G401 (cell line): ENCODE results near the gene ICE1. TPM values are rescaled to one million over a fixed set of nuclear protein-coding genes. Genes with fewer than 3 reads are reported as not detected.
"Not testable (repeated sequence)": the region's sequence is repeated elsewhere in the genome, so short reads cannot be mapped to it uniquely, and the experiment has no call there.

ENCODE experiments used
- DNase-seq: peaks from one replicate; pipeline ENCODE4 v3.0.0-alpha.2; 2015; ENCODE audit warnings: low spot score
- in situ Hi-C: cut with HindIII; loops from 2 replicates; pipeline ENCODE4 v1.10.0; 2016; ENCODE audit warnings: low sequenced_read_pairs, mixed read lengths
- total RNA-seq: library from RNA; depleted of rRNA; stranded (reverse); fragments of >200 nt; shearing (Covaris generic); gene quantifications from 2 replicates; pipeline ENCODE4 v1.2.3, GENCODE V29; 2014

Gene ICE1
- total RNA-seq, 1 experiment from 2014 or later, result 24.3 TPM

DNA sequence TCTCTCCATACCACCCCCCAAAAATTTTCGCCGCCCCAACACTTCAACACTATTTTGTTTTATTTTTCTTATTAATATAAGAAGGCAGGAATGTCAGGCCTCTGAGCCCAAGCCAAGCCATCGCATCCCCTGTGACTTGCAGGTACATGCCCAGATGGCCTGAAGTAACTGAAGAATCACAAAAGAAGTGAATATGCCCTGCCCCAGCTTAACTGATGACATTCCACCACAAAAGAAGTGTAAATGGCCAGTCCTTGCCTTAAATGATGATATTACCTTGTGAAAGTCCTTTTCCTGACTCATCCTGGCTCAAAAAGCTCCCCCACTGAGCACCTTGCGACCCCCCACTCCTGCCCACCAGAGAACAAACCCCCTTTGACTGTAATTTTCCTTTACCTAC is 98.1 kb downstream of the ICE1 start:
- DNase-seq, in situ Hi-C loops: not testable (repeated sequence)

DNA sequence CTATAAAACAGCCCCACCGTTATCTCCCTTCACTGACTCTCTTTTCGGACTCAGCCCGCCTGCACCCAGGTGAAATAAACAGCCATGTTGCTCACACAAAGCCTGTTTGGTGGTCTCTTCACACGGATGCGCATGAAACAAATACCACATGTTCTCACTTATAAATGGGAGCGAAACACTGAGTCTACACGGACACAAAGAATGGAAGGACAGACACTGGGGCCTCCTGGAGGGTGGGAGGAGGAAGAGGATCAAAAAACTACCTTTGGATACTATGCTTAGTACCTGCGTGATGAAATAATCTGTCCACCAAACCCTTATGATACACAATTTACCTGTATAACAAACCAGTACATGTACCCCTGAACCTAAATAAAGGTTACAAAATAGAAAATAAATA is 98.6 kb downstream of the ICE1 start:
- DNase-seq, result no peak
- in situ Hi-C loops, result no loop called here

DNA sequence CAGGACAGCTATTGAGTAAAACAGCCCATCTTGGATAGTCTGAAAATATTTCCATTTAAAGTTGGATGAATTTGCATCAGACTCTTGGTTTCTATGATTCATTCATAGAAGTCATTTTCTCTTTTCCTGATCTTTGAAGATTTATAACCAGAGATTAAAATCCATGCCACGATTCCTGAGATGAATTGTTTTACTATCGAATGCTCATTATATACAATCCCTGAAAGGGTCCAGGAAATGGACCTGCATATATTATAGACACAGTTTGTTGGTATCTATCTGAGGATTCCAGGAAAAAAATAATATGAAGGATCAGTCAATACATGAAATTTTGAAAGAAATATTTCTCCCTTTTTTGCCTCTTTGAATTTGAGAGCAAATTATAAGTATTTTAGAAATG is 99.0 kb downstream of the ICE1 start:
- no peak for DNase-seq

DNA sequence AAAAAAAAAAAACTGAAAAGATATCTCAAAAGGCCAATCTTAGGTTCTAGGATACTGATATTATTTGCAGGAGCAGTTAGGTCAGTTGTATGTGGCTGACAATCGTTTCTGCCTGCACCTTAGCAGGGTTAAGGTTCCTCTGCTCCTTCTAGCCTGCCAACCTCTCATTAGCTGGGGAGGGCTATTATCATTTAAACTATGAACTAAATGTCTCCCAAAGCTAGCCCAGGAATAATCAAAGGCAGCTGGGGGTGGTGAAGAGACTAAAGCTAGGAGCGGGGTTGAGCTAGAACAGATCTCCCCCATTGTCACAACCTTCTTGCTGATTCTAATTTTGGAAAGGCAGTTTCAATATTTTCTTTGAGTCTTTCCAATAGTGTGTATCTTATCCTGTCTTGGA is 99.9 kb downstream of the ICE1 start:
- in situ Hi-C loops, result no loop called here
- no peak for DNase-seq

More for the DNA sequence above, 99.0 kb downstream of the ICE1 start:
- in situ Hi-C loops, result no loop called here

DNA sequence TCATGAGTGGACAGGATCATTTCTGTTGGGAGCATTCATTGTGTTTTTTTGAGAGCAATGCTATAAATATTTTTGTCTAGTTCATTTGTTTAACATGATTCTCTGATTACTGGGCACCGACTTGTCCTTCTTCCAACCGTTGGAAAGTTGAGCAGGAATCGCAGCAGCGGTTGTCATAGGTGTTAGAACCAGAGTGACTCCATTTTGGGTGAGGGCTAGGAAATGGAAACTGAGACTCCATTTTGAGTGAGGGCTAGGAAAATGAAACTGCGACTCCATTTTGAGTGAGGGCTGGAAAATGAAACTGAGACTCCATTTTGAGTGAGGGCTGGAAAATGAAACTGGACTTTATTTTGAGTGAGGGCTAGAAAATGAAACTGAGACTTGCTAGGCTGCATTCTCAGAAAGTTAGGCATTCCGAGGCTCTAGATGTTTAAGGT is 100.6 kb downstream of the ICE1 start:
- in situ Hi-C loops, result no loop called here
- no peak for DNase-seq

DNA sequence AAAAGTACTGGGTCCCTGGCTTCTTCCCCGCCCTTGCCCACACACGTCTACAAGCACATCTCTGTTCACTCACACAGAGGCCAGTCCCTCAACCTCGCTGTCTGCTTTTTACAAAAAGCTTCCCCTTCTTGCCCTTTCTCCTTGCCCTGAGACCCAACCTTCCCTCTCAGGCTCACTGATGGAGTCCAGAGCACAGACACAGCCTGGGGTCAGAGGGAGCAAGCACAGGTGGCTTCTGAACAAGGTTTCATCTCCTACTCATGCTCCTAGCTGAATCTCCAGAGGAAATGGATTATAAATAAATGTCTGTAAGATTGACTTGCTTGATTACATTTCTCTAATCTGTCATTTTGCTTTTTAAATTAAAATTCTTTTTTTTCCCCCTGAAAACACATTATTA is 101.8 kb downstream of the ICE1 start:
- no peak for DNase-seq
- in situ Hi-C loops, result no loop called here

DNA sequence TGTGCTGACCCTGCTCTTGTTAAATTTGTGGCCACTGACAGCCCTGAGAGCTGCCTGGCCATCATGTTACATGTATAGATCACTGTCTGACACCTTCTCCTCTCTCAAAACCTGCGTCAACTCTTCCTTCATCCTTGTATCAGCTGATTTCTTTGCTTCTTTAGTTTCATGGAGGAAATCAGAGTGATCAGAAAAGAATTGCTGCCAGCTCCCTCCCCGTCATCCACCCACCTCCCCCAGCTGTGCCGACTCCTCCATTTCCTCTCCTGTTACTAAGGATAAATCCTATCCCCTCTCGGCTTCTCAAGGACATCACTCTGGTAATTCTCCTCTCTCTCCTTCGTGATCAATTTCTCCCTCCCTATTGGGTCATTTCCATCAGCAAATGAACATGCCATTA is 108.9 kb downstream of the ICE1 start:
- in situ Hi-C loops, result no loop called here
- DNase-seq, result no peak

DNA sequence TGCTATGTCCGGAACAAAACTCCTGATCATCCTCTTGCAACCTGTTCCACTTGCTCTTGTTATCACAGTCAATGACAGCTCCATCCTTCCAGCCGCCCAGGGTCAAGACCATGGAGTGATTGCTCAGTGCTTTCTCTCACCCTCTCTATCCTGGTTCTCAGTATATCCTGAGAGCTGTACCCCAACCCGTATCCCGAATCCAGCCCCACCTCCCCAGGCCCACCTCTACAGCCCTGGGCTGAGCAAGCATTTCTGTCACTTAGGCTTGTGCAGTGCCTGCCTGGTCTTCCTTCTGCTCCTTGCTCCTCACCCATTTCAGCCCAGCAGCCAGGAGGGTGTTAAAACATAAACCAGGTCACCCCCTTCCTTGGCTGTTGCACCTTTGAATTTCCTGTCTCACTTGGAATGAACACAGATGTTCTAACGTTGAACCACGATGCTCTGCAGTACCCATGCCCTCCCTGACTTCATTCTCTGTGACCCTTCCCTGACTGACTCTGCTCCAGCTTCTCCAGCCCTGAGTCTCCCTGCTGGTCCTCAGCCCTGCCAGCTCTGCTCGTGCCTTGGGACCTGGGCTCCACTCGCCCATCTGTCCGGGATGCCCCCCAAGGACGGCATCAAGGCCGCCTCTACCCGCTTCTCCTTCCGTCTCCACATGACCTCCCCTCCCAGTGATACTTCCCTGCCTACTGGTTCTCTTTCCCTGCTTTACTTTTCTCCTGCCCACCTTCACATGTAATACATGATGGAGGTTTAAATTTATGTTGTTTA is 110.0 kb downstream of the ICE1 start:
- in situ Hi-C loops, result no loop called here
- no peak for DNase-seq

DNA sequence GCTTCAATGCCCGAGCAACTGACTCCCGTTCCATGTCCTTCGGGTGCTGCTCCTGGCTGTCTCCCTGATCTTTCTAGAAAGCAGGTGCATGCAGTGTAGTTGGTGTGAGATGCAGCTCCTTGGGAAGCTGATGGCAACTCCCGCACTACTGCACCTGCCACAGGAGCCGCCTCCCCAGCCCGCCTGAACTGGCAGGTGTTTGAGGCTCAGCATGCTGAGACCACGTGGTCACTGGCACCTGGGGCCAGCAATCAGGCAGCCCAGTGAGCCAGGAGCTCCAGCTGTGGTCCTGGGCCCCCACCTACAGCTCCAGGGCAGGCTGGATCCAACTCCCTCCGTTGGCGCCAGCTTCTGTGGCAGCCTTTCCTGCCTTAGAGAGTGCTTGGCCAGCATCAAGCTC is 111.5 kb downstream of the ICE1 start:
- no peak for DNase-seq
- in situ Hi-C loops, result no loop called here

DNA sequence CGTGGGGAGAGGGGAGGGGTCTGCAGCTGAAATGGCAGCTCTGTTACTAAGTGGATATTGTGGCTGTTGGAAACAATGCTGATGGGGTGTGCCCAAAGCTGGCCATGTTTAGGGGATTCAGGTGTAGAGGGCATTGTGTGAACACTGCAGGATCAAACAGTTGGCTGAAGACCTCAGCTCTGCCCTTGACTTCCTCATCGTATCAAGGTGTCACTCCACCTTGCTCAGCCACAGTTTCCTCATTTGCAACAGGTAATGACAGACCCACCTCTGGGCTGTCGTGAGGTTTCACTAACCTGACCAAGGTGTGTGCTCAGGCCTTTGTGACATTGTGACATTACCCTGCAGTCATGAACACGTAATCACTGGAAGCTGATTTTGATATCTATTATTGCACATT is 111.9 kb downstream of the ICE1 start:
- DNase-seq, result no peak
- in situ Hi-C loops, result no loop called here

DNA sequence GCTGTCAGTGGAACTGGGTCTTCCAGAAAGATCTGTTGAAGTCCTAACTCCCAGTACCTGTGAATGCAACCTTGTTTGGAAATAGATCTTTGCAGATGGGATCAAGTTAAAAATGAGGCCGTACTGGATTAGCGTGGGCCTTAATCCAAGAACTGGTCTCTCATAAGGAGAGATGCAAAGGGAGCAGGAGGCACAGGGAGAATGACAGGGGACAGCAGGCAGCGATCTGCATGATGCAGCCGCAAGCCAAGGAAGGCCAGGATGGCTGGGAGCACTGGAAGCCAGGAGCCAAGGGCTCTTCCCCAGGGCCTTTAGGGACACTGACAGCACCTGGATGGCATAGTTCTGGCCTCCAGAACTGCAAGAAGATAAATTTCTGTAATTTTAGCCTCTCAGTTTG is 114.4 kb downstream of the ICE1 start:
- DNase-seq, result peak; percentile 75
- in situ Hi-C loops, result no loop called here

DNA sequence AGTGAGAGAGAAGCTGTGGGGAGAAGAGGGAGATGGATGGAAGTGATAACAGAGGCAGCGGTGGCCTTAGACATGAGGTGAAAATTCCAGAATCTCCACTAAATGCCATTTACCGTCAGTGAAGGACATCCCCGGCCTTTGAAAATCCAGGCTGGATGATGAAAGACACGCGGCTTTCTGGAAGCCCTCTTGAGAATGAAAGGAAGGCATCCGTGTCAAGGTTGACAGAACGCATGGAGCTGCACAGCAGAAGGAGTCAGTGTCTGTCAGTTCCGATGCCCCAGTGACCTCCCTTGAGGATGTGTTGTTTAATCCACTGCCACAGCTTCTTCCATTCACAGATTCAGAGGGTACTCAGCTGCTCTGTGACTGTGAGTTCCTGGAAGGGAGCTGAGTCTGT is 114.9 kb downstream of the ICE1 start:
- in situ Hi-C loops, result no loop called here
- no peak for DNase-seq

DNA sequence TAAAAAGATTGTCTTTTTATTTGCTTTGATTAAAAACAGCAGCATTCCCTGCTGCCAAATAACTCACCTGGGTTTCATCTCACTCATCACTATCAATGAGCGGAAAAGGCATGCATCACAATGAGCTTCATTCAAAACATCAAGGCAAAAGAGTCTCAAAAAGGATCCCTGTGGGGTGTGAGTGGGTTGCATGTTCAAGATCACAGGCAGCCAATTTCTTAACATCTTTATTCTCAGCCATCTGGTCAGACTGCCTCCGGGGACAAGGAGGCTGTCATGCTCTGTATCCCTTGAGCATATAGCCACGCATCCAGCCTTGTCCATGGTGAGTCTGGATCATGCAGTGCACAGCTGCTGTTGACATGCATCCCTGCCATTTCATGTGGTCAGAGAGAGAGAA is 117.1 kb downstream of the ICE1 start:
- in situ Hi-C loops, result no loop called here
- no peak for DNase-seq
